Sciatic nerve (tissue), 2 donors: ENCODE measurements around the gene DONSON. TPM values are rescaled to one million over a fixed set of nuclear protein-coding genes. Genes with fewer than 3 reads are reported as not detected.
A peak's percentile ranks its signal among the peaks of the same experiment; 100 is the strongest.

Experiments used
- ATAC-seq: fragments of 200-7000 bp; cut with Tn5 transposase; one replicate; pipeline ENCODE4 v1.9.1; 2020; ENCODE audit warnings: mild to moderate bottlenecking, moderate library complexity
- DNase-seq: peaks from one replicate; pipeline ENCODE4 v3.0.0-alpha.2; 2020; ENCODE audit warnings: low spot score
- intact Hi-C: fragments of 100-400 bp; cut with DNase I; formaldehyde crosslinking; loops from one replicate; pipeline ENCODE4 v1.14.2; 2022
- total RNA-seq: library from RNA; stranded (reverse); fragmentation: NEBNext Ultra II Directional; extraction: Animal tissue kit (Norgen Biotek cat#: 25700); gene quantifications from one replicate; pipeline ENCODE4 v1.2.1, GENCODE V29; 2021
- donor health status: DM: no; HTN: no; CAD: no.
- donor health status: DM: no; HTN: no; CAD: no.

The DONSON gene
- total RNA-seq, 1 donor from 2014 or later = 15.3 TPM

DNA sequence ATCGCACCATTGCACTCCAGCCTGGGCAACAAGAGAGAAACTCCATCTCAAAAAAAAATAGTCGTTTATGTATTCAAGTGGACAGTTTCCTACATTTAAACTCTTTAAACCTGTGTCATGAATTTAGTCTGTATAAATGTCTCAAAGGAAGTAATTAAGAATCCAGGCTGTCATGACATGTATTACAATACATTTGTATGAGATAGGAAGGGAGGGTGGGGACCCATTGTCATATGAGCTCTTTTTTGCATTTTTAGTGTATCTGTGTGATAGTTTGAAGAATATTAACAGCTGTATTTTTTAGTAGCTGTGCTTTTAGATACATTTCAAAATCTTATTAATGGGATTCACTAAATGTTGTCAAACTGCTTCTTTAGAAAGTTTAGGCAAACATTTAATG, 20.0 kb downstream of the DONSON start:
- DNase-seq = no peak
- ATAC-seq = no peak
- intact Hi-C loops = no loop called here

DNA sequence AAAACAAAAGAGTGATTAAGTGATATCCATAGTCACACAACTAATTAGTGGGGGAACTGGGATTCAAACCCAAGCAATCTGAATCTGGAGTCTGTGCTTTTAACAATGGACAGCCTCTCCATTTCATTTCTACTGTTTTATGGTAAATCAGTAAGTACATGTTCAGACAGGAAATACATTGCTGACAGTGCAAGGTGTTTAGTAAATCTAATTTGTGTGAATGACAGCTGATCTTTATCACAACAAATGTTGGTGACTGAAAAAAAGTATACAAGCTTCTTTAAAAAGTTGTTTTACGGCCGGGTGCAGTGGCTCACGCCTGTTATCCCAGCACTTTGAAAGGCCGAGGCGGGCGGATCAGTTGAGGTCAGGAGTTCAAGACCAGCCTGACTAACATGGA, 20.6 kb downstream of the DONSON start:
- DNase-seq (no peak), ATAC-seq (no peak)
- intact Hi-C loops = no loop called here

- DNase-seq (no peak), ATAC-seq (no peak)
- intact Hi-C loops = no loop called here
Observed at GRCh38 chr21:33566514-33566913, 22.0 kb downstream of the DONSON start.

- ATAC-seq (no peak), DNase-seq (no peak)
- intact Hi-C loops = no loop called here
Observed at GRCh38 chr21:33562389-33562788, 26.1 kb downstream of the DONSON start.

- ATAC-seq (no peak), DNase-seq (no peak)
- intact Hi-C loops = no loop called here
Observed at GRCh38 chr21:33561373-33561772, 27.1 kb downstream of the DONSON start.

DNA sequence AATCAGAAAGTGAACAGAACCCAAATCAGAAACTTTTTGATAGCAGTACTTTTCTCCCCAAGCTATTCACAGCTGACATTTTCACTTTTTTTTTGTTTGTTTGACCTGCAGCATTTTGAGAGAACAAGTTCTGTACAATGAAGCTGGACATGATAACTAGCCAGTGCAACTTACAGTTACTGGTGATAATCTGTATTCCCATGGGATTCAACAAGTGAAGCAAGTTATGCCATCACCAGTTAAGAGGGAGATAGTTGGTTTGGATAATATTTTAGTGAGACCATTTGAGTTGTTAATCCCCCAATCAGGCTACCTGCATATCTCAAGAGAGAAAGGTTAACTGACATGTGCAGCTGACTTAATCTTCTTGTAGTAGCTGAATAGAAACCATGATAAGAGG, 27.5 kb downstream of the DONSON start:
- ATAC-seq = no peak
- intact Hi-C loops = no loop called here
- no peak for DNase-seq

DNA sequence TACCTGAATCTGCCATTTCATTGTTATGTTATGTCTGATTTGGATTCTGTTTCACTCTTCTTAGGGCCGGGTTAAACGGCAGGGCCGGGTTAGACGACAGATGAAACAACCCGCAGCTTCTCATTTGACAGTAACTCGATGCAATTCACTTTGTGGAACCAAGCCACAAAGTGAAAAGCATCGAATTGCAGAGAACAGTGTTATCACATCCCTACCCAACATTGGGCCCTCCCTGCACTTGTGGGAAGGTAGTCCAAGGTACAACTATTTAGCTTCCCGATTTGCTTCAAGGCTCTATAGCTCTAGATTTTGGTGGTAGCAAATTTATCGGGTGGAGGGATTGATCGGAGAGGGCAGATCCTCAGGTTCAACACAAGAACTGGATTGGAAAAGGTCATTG, 28.7 kb downstream of the DONSON start:
- DNase-seq = no peak
- intact Hi-C loops = no loop called here
- no peak for ATAC-seq

- intact Hi-C loops = no loop called here
- no peak for DNase-seq
- no peak for ATAC-seq
Observed at GRCh38 chr21:33558777-33559421, 29.6 kb downstream of the DONSON start.

DNA sequence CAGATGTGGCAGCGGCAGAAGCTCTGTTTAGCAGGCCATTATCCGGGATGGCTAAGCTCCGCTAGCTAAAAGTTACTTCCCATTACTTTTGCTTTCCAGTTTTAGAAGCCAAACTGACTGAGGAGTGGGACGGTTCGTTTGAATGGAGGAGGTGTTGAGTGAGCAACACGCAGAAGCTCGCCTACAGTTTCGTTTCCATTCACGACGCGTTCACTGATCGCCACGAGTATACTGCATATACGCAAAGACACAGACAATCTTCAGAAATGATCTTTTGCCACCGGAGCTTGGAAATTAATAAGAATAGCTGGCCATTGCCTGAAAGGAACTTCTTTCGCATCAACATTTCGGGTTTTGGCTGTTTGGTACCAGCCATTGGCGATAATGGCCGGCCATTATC, 31.0 kb downstream of the DONSON start:
- no peak for ATAC-seq
- intact Hi-C loops = no loop called here

GRCh38 chr21:33554982-33555344, 33.5 kb downstream of the DONSON start:
- intact Hi-C loops = no loop called here
- no peak for ATAC-seq
- DNase-seq = no peak

More for the DNA sequence above, 31.0 kb downstream of the DONSON start:
- DNase-seq = no peak

DNA sequence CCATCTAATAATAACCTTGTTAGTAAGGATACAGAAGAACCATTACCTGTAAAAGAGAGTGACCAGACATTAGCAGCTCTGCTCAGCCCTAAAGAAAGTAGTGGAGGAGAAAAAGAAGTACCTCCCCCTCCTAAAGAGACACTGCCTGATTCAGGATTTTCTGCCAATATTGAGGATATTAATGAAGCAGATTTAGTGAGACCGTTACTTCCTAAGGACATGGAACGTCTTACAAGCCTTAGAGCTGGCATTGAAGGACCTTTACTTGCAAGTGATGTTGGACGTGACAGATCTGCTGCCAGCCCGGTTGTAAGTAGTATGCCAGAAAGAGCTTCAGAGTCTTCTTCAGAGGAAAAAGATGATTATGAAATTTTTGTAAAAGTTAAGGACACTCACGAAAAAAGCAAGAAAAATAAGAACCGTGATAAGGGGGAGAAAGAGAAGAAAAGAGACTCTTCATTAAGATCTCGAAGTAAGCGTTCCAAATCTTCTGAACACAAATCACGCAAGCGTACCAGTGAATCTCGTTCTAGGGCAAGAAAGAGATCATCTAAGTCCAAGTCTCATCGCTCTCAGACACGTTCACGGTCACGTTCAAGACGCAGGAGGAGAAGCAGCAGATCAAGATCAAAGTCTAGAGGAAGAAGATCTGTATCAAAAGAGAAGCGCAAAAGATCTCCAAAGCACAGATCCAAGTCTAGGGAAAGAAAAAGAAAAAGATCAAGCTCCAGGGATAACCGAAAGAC, 34.1 kb downstream of the DONSON start:
- intact Hi-C loops = no loop called here
- ATAC-seq (no peak), DNase-seq (no peak)

DNA sequence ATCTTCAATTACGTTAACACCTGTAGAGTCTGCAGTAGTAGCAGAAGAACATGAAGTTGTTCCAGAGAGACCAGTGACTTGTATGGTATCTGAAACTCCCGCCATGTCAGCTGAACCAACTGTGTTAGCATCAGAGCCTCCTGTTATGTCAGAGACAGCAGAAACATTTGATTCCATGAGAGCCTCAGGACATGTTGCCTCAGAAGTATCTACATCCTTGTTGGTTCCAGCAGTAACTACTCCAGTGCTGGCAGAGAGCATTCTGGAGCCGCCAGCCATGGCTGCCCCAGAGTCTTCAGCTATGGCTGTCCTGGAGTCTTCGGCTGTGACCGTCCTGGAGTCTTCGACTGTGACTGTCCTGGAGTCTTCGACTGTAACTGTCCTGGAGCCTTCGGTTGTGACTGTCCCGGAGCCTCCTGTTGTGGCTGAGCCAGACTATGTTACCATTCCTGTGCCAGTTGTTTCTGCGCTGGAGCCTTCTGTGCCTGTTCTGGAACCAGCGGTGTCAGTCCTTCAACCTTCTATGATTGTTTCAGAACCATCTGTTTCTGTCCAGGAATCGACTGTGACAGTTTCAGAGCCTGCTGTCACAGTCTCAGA, 35.4 kb downstream of the DONSON start:
- no peak for DNase-seq
- no peak for ATAC-seq
- intact Hi-C loops = no loop called here

GRCh38 chr21:33552093-33552998, 36.1 kb downstream of the DONSON start:
- intact Hi-C loops = no loop called here

DNA sequence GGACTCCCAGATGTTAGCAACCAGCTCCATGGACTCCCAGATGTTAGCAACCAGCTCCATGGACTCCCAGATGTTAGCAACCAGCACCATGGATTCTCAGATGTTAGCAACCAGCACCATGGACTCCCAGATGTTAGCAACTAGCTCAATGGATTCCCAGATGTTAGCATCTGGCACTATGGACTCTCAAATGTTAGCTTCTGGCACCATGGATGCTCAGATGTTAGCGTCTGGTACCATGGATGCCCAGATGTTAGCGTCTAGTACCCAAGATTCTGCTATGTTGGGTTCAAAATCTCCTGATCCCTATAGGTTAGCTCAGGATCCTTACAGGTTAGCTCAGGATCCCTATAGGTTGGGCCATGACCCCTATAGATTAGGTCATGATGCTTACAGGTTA, 36.8 kb downstream of the DONSON start:
- intact Hi-C loops = no loop called here
- ATAC-seq (no peak), DNase-seq (no peak)

More at GRCh38 chr21:33552093-33552998, 36.1 kb downstream of the DONSON start:
- ATAC-seq (peak; percentile 31), DNase-seq (no peak)

GRCh38 chr21:33550772-33551660, 37.5 kb downstream of the DONSON start:
- peak; percentile 10 for ATAC-seq
- no peak for DNase-seq
- intact Hi-C loops = no loop called here

- intact Hi-C loops = no loop called here
- ATAC-seq (no peak), DNase-seq (no peak)
Observed at GRCh38 chr21:33549848-33550771, 38.4 kb downstream of the DONSON start.

- no peak for ATAC-seq
- intact Hi-C loops = no loop called here
- no peak for DNase-seq
Observed at GRCh38 chr21:33546086-33546485, 42.4 kb downstream of the DONSON start.
